Activated naive CD8-positive, alpha-beta T cell (primary cell): Measurements from ENCODE around the gene CLDN3.
A peak's percentile ranks its signal among the peaks of the same experiment; 100 is the strongest.
"Not testable (repeated sequence)": the region's sequence is repeated elsewhere in the genome, so short reads cannot be mapped to it uniquely, and the experiment has no call there.

Experiments used
- H3K27ac Mint-ChIP-seq: one replicate; pipeline ENCODE4 v1.8.0; 2021; ENCODE audit warnings: mixed read lengths
- H3K27me3 Mint-ChIP-seq: one replicate; pipeline ENCODE4 v1.8.0; 2021; ENCODE audit warnings: mixed read lengths
- H3K36me3 Mint-ChIP-seq: one replicate; pipeline ENCODE4 v1.8.0; 2021; ENCODE audit warnings: mixed read lengths
- H3K4me1 Mint-ChIP-seq: one replicate; pipeline ENCODE4 v1.8.0; 2021; ENCODE audit warnings: low read depth, mixed read lengths
- H3K4me3 Mint-ChIP-seq: one replicate; pipeline ENCODE4 v1.8.0; 2021; ENCODE audit warnings: mild to moderate bottlenecking, mixed read lengths
- H3K9me3 Mint-ChIP-seq: one replicate; pipeline ENCODE4 v1.8.0; 2021; ENCODE audit warnings: low read depth, mixed read lengths

CLDN3 gene, protein sequence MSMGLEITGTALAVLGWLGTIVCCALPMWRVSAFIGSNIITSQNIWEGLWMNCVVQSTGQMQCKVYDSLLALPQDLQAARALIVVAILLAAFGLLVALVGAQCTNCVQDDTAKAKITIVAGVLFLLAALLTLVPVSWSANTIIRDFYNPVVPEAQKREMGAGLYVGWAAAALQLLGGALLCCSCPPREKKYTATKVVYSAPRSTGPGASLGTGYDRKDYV

GRCh38 chr7:73770002-73770859 lies at the start of gene CLDN3:
TSS of gene CLDN3 (minus strand) at chr7:73770270. CDS start at chr7:73770049, 221 bp downstream.
- H3K27ac Mint-ChIP-seq: no peak within 1 kb of the TSS
- peak within 1 kb of the TSS; percentile 54 for H3K4me3 Mint-ChIP-seq
- peaks cover 12% of the 10 kb centered on the region for H3K27me3 Mint-ChIP-seq

DNA sequence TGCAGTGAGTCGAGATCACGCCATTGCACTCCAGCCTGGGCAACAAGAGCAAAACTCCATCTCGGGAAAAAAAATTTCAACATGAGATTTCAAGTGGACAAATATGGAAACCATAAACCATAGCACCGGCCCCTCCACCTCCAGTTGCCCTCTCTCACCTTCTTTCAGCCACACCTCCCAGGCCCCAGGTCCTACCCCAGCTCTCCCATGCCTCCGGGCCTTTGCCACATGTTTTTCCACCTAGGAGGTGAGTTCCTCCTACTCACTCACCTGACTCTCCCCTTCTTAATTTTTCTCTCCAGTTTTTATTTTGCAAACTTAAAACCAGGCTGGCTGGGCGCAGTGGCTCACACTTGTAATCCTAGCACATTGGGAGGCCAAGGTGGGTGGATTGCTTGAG lies 47.1 kb upstream of the CLDN3 start:
- Mint-ChIP-seq H3K9me3 (peaks cover 4% of the 10 kb centered on the region), H3K27me3 (peaks cover 2% of the 10 kb centered on the region), H3K4me1 (no peaks in the 10 kb centered on the region), H3K27ac (no peak overlapping the region), H3K36me3 (no peaks in the 10 kb centered on the region), H3K4me3 (no peak overlapping the region)

More at GRCh38 chr7:73770002-73770859, at the start of gene CLDN3:
- Mint-ChIP-seq H3K4me1 (peaks cover 6% of the 10 kb centered on the region), H3K9me3 (no peaks in the 10 kb centered on the region), H3K36me3 (no peaks in the 10 kb centered on the region)

- Mint-ChIP-seq H3K9me3 (peaks cover 4% of the 10 kb centered on the region), H3K27ac (no peak overlapping the region), H3K36me3 (no peaks in the 10 kb centered on the region), H3K4me1 (no peaks in the 10 kb centered on the region), H3K4me3 (no peak overlapping the region), H3K27me3 (peaks cover 4% of the 10 kb centered on the region)
Measured at GRCh38 chr7:73815436-73815835, 45.4 kb upstream of the CLDN3 start.

GRCh38 chr7:73812996-73813395 lies 42.9 kb upstream of the CLDN3 start:
- Mint-ChIP-seq H3K4me1 (no peaks in the 10 kb centered on the region), H3K27me3 (peaks cover 4% of the 10 kb centered on the region), H3K36me3 (no peaks in the 10 kb centered on the region), H3K9me3 (peaks cover 4% of the 10 kb centered on the region), H3K4me3 (no peak overlapping the region), H3K27ac (no peak overlapping the region)

GRCh38 chr7:73811760-73812168 lies 41.7 kb upstream of the CLDN3 start:
- H3K4me3 Mint-ChIP-seq: no peak overlapping the region
- peaks cover 4% of the 10 kb centered on the region for H3K9me3 Mint-ChIP-seq
- no peaks in the 10 kb centered on the region for H3K36me3 Mint-ChIP-seq
- H3K27ac Mint-ChIP-seq: no peak overlapping the region
- peaks cover 4% of the 10 kb centered on the region for H3K27me3 Mint-ChIP-seq
- no peaks in the 10 kb centered on the region for H3K4me1 Mint-ChIP-seq

- H3K27me3 Mint-ChIP-seq: peaks cover 4% of the 10 kb centered on the region
- H3K27ac Mint-ChIP-seq: no peak overlapping the region
- no peaks in the 10 kb centered on the region for H3K36me3 Mint-ChIP-seq
- peaks cover 4% of the 10 kb centered on the region for H3K9me3 Mint-ChIP-seq
- H3K4me1 Mint-ChIP-seq: no peaks in the 10 kb centered on the region
- no peak overlapping the region for H3K4me3 Mint-ChIP-seq
Measured at GRCh38 chr7:73810998-73811360, 40.9 kb upstream of the CLDN3 start.

DNA sequence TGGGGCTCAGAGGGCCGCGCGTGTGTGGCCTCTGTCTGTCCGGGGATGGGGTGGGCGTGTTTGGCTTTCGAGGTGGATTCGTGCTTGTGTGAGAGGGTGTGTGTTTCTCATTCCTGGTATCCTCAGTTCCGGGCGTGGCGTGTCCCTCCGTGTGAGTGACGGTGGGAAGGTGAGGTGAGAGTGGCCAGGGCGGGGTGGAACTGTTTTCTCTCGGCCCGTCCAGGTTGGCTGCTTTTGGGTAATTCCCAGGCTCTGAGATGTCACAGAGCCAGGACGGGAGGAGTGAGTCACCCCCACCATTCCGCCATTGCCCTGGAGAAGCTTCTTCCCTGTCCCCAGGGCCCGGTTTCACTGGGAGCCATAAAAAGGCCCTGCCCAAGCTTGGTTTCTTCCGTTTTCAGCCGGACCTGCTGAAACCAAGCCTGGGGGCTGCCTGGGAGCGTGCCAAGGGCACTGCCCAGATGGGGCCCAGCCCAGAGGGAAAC lies 39.4 kb upstream of the CLDN3 start:
- Mint-ChIP-seq H3K27ac (no peak overlapping the region), H3K9me3 (peaks cover 4% of the 10 kb centered on the region), H3K4me3 (no peak overlapping the region), H3K36me3 (no peaks in the 10 kb centered on the region), H3K4me1 (no peaks in the 10 kb centered on the region), H3K27me3 (peaks cover 2% of the 10 kb centered on the region)

GRCh38 chr7:73802459-73802858 lies 32.4 kb upstream of the CLDN3 start:
- Mint-ChIP-seq H3K27me3 (no peaks in the 10 kb centered on the region), H3K4me1 (no peaks in the 10 kb centered on the region), H3K27ac (no peak overlapping the region)

GRCh38 chr7:73801577-73801976 lies 31.5 kb upstream of the CLDN3 start:
- Mint-ChIP-seq H3K9me3 (no peaks in the 10 kb centered on the region), H3K27ac (no peak overlapping the region), H3K27me3 (no peaks in the 10 kb centered on the region), H3K4me1 (no peaks in the 10 kb centered on the region), H3K4me3 (no peak overlapping the region), H3K36me3 (no peaks in the 10 kb centered on the region)

More at GRCh38 chr7:73802459-73802858, 32.4 kb upstream of the CLDN3 start:
- Mint-ChIP-seq H3K36me3 (no peaks in the 10 kb centered on the region), H3K9me3 (no peaks in the 10 kb centered on the region), H3K4me3 (no peak overlapping the region)

DNA sequence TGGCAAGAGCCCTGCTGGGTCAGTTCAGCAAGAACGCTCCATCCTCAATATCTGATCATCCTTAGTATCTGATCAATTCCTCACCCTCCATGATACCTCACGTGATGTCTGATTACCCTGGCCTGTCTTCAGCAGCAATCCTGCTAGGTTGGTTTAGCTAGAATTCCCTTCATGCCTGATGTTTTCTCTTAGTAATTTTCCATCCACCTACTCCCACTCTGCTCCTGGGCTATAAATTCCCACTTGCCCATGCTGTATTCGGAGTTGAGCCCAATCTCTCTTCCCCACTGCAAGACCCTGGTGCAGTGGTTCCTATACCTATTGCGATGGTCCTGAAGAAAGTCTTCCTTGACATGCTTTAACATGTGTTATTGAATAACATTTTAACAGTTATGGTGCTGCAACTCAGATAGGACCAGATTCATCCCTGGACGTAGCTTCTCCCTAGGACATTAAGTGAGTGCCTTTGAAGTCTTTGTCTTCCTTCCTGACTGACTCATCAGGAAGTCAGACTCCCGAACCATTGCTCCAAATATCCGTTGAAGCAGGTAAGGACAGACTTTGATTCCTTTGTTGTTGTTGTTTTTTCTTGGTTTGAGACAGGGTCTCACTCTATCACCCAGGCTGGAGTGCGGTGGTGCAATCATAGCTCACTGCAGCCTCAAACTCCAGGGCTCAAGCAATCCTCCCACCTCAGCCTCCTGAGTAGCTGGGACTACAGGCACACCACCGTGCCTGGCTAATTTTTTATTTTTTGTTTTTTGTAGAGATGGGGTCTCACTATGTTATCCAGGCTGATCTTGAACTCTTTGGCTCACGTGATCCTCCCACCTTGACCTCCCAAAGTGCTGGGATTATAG lies 29.4 kb upstream of the CLDN3 start:
- H3K27me3 Mint-ChIP-seq: peaks cover 2% of the 10 kb centered on the region
- H3K36me3 Mint-ChIP-seq: no peaks in the 10 kb centered on the region
- no peak overlapping the region for H3K4me3 Mint-ChIP-seq
- H3K9me3 Mint-ChIP-seq: no peaks in the 10 kb centered on the region
- H3K4me1 Mint-ChIP-seq: no peaks in the 10 kb centered on the region
- no peak overlapping the region for H3K27ac Mint-ChIP-seq

GRCh38 chr7:73797176-73797575 lies 27.1 kb upstream of the CLDN3 start:
- not testable (repeated sequence) for H3K9me3 Mint-ChIP-seq, H3K4me1 Mint-ChIP-seq, H3K4me3 Mint-ChIP-seq, H3K27ac Mint-ChIP-seq, H3K27me3 Mint-ChIP-seq, H3K36me3 Mint-ChIP-seq

DNA sequence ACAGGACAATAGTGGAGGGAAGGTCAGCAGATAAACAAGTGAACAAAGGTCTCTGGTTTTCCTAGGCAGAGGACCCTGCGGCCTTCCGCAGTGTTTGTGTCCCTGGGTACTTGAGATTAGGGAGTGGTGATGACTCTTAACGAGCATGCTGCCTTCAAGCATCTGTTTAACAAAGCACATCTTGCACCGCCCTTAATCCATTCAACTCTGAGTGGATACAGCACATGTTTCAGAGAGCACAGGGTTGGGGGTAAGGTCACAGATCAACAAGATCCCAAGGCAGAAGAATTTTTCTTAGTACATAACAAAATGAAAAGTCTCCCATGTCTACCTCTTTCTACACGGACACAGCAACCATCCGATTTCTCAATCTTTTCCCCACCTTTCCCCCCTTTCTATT lies 26.6 kb upstream of the CLDN3 start:
- not testable (repeated sequence) for H3K4me1 Mint-ChIP-seq, H3K9me3 Mint-ChIP-seq, H3K27me3 Mint-ChIP-seq, H3K4me3 Mint-ChIP-seq, H3K36me3 Mint-ChIP-seq, H3K27ac Mint-ChIP-seq

- not testable (repeated sequence) for H3K27ac Mint-ChIP-seq, H3K36me3 Mint-ChIP-seq, H3K4me1 Mint-ChIP-seq, H3K4me3 Mint-ChIP-seq, H3K27me3 Mint-ChIP-seq, H3K9me3 Mint-ChIP-seq
Measured at GRCh38 chr7:73795188-73795587, 25.1 kb upstream of the CLDN3 start.

DNA sequence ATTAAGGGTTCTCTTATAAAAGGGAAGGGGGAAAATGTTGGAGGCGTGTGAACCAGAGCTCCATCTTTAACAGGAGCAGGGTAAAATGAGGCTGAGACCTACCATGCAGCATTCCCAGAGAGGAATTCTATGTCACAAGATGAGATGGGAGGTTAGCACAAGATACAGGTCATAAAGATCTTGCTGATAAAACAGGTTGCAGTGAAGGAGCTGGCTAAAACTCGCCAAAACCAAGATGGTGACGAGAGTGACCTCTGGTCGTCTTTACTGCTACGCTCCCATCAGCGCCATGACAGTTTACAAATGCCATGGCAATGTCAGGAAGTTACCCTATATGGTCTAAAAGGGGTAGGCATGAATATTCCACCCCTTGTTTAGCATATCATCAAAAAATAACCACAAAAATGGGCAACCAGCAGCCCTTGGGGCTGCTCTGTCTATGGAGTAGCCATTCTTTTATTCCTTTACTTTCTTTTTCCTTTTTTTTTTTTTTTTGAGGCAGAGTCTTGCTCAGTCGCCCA lies 21.2 kb upstream of the CLDN3 start:
- not testable (repeated sequence) for H3K4me3 Mint-ChIP-seq, H3K36me3 Mint-ChIP-seq, H3K27ac Mint-ChIP-seq, H3K4me1 Mint-ChIP-seq, H3K9me3 Mint-ChIP-seq, H3K27me3 Mint-ChIP-seq

DNA sequence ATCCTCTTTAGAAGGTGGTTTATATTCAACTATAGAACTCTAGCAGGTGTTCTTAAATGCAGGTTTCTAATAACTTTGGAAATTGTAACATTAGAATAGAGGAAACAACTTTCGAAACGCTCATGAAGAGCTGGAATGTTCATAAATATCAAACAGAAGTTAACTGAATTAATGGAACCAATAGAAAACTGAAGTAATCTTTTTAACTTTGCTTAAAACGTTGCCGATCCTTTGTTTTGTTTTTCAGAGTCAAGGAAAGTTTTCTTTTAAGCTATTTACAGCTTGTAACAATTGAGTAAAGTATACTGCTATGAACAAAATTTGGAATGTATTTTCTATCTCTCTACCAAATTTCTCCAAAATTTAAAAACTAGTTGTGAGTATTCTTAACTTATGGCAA lies 19.0 kb upstream of the CLDN3 start:
- Mint-ChIP-seq H3K36me3 (no peaks in the 10 kb centered on the region), H3K9me3 (no peaks in the 10 kb centered on the region), H3K27me3 (peaks cover 1% of the 10 kb centered on the region), H3K4me3 (no peak overlapping the region), H3K4me1 (no peaks in the 10 kb centered on the region), H3K27ac (no peak overlapping the region)
